Activated T-helper 2 cell treated with anti-CD3 and anti-CD28 coated beads, Interferon-gamma antibody, Interleukin-2, Interleukin-4, amounts not matched to agents 10 μg/mL and 5 μg/mL and 100 μg/mL, durations not matched to agents 14 hours and 24 hours and 36 hours (primary cell): Measurements from ENCODE around the gene ACSL6. TPM values are rescaled to one million over a fixed set of nuclear protein-coding genes. Genes with fewer than 3 reads are reported as not detected.

Experiments
- DNase-seq: peaks from one replicate; pipeline ENCODE4 v3.0.0; 2021; ENCODE audit warnings: low spot score
- H3K27ac Mint-ChIP-seq: one replicate; pipeline ENCODE4 v1.8.0; 2021; ENCODE audit warnings: mixed read lengths
- H3K27me3 Mint-ChIP-seq: one replicate; pipeline ENCODE4 v1.8.0; 2021; ENCODE audit warnings: low read depth, mixed read lengths
- H3K36me3 Mint-ChIP-seq: one replicate; pipeline ENCODE4 v1.8.0; 2021; ENCODE audit warnings: low read depth, mixed read lengths
- H3K4me1 Mint-ChIP-seq: one replicate; pipeline ENCODE4 v1.8.0; 2021; ENCODE audit warnings: low read depth, mixed read lengths
- H3K4me3 Mint-ChIP-seq: one replicate; pipeline ENCODE4 v1.8.0; 2021; ENCODE audit warnings: low read depth, mild to moderate bottlenecking, moderate library complexity, mixed read lengths
- H3K9me3 Mint-ChIP-seq: one replicate; pipeline ENCODE4 v1.8.0; 2021; ENCODE audit warnings: mixed read lengths
- intact Hi-C: fragments of 100-400 bp; cut with micrococcal nuclease; formaldehyde crosslinking; loops from one replicate; pipeline ENCODE4 v1.15.1; 2023
- total RNA-seq: library from RNA; stranded (reverse); gene quantifications from 2 replicates; pipeline ENCODE4 v1.2.3, GENCODE V29; 2022

Gene ACSL6
- total RNA-seq, 1 donor from 2014 or later = 27.7 TPM

DNA sequence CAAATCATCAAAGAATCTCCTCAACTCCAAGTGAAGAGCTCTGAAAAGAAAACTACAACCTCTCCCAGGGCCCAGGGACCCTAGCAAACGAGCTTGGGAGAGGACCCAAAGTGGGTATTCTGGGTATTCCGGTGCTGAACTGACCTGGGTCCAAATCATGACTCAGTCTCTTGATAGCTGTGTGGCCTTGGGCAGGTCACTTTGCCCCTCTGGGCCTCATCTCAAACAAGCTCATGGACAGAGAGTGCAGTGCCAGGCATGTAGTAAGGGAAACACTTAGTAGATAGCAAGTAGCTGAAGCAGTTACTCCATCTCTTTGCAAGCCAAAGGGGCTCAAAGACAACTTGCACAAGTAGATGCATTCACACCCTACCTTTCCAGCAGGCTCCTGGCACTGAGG lies 12.4 kb downstream of the ACSL6 start:
- no peaks in the 10 kb centered on the region for H3K36me3 Mint-ChIP-seq
- no peak overlapping the region for H3K4me3 Mint-ChIP-seq
- H3K9me3 Mint-ChIP-seq = no peaks in the 10 kb centered on the region
- DNase-seq = no peak
- no peak overlapping the region for H3K27ac Mint-ChIP-seq
- intact Hi-C loops = no loop called here
- peaks cover 41% of the 10 kb centered on the region for H3K4me1 Mint-ChIP-seq
- H3K27me3 Mint-ChIP-seq = no peaks in the 10 kb centered on the region

DNA sequence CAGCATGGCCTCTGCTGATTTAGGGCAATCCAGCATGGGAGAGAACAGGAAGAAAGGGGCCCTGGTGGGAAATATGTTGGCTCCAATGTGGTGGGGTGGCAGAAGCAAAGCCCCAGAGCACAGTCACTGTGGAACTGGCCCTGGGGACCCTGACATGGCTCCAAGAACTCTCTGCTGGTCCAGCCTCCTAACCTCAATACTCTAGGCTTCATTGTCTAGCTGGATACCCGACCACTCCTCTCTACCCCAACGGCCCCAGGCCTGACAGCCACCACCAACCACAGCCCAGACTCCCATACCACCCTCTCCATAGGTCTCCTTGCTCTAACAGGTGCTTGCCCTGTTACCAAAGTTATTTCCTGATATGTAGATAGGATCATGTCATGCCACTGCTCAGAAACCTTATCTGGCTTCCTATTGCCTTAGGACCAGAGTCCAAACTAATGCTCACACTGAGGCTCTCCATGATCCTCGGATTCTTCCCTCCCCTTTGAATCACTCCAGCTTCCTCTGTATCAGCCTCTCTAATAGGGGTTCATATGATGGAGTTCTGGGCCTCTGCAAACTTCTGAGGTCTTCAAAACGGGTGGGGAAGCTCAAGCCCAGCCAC lies 12.9 kb downstream of the ACSL6 start:
- no peak overlapping the region for H3K27ac Mint-ChIP-seq
- no peak overlapping the region for H3K4me3 Mint-ChIP-seq
- H3K27me3 Mint-ChIP-seq = no peaks in the 10 kb centered on the region
- intact Hi-C loops = no loop called here
- H3K4me1 Mint-ChIP-seq = peaks cover 41% of the 10 kb centered on the region
- no peak for DNase-seq
- no peaks in the 10 kb centered on the region for H3K36me3 Mint-ChIP-seq
- no peaks in the 10 kb centered on the region for H3K9me3 Mint-ChIP-seq

GRCh38 chr5:131997727-131998117 lies 13.7 kb downstream of the ACSL6 start:
- no peaks in the 10 kb centered on the region for H3K36me3 Mint-ChIP-seq
- no peaks in the 10 kb centered on the region for H3K9me3 Mint-ChIP-seq
- H3K4me3 Mint-ChIP-seq = no peak overlapping the region
- peaks cover 41% of the 10 kb centered on the region for H3K4me1 Mint-ChIP-seq
- H3K27me3 Mint-ChIP-seq = peaks cover 2% of the 10 kb centered on the region
- DNase-seq = no peak
- intact Hi-C loops = no loop called here
- H3K27ac Mint-ChIP-seq = no peak overlapping the region

DNA sequence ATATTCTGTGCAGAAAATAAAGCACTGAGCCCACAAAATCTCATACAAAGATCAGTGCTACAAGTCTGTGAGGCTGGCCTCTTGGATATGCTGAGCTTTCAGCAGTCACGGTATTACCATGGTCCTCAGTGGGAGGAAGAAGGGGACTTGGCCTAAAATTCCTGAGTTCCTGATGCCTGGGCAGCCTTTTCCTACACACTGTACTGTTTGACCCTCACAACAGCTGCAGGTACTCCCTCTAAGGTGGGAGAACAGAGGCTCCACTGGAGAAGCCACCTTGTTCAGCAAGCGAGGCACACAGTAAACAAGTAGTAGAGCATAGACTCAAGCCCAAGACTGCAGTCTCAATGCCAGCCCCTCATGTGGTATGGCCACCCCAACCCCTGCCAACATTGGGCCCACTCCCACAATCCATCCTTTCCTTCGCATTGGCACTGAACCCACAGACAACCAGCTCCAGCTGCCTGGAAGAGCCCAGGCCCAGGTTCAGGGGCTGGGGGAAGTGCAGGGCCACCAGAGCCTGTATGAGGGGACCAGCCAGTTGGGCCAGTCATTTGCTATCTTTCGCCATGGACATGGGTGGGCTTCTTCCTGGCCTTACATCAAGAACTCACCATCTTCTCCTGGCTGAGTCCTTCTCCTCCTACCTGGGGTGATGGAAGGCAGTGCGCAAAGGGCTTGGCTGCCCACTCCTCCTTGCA lies 14.3 kb downstream of the ACSL6 start:
- intact Hi-C loops = no loop called here
- Mint-ChIP-seq H3K27ac (no peak overlapping the region), H3K4me1 (peaks cover 38% of the 10 kb centered on the region), H3K27me3 (peaks cover 2% of the 10 kb centered on the region), H3K9me3 (no peaks in the 10 kb centered on the region), H3K4me3 (no peak overlapping the region), H3K36me3 (no peaks in the 10 kb centered on the region)
- DNase-seq = no peak

GRCh38 chr5:131996210-131997025 lies 15.0 kb downstream of the ACSL6 start:
- peaks cover 2% of the 10 kb centered on the region for H3K27me3 Mint-ChIP-seq
- intact Hi-C loops = no loop called here
- no peak overlapping the region for H3K4me3 Mint-ChIP-seq
- DNase-seq = no peak
- H3K27ac Mint-ChIP-seq = no peak overlapping the region
- no peaks in the 10 kb centered on the region for H3K36me3 Mint-ChIP-seq
- peaks cover 33% of the 10 kb centered on the region for H3K4me1 Mint-ChIP-seq
- no peaks in the 10 kb centered on the region for H3K9me3 Mint-ChIP-seq

GRCh38 chr5:131994533-131995226 lies 16.8 kb downstream of the ACSL6 start:
- intact Hi-C loops = no loop called here
- no peaks in the 10 kb centered on the region for H3K36me3 Mint-ChIP-seq
- no peaks in the 10 kb centered on the region for H3K9me3 Mint-ChIP-seq
- peaks cover 18% of the 10 kb centered on the region for H3K4me1 Mint-ChIP-seq
- no peak overlapping the region for H3K27ac Mint-ChIP-seq
- no peak for DNase-seq
- peaks cover 2% of the 10 kb centered on the region for H3K27me3 Mint-ChIP-seq
- H3K4me3 Mint-ChIP-seq = no peak overlapping the region

DNA sequence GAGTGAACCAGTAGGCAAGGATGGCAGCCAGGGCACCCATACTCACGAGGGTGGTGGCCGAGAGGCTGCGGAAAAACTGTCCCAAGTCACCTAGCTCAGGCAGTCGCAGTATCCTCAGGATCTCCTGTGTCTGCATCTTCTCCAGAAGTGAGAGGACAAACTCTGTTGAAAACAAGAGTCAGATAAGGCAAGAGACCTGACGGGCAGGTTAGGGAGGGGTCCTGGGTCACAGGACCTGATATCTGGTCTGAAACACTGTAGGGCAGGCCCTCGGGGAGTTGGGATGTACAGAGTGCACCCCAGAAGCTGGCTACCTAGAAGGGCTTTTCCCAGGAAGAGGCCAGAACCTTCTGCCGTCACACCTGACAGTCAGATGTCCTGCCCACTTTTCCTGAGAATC lies 17.4 kb downstream of the ACSL6 start:
- peaks cover 2% of the 10 kb centered on the region for H3K27me3 Mint-ChIP-seq
- H3K27ac Mint-ChIP-seq = no peak overlapping the region
- no peaks in the 10 kb centered on the region for H3K36me3 Mint-ChIP-seq
- H3K4me1 Mint-ChIP-seq = peaks cover 17% of the 10 kb centered on the region
- no peaks in the 10 kb centered on the region for H3K9me3 Mint-ChIP-seq
- no peak overlapping the region for H3K4me3 Mint-ChIP-seq
- DNase-seq = no peak
- intact Hi-C loops = no loop called here

GRCh38 chr5:131993676-131994075 lies 17.8 kb downstream of the ACSL6 start:
- intact Hi-C loops = no loop called here
- H3K36me3 Mint-ChIP-seq = no peaks in the 10 kb centered on the region
- H3K4me3 Mint-ChIP-seq = no peak overlapping the region
- H3K27me3 Mint-ChIP-seq = peaks cover 2% of the 10 kb centered on the region
- H3K27ac Mint-ChIP-seq = no peak overlapping the region
- H3K4me1 Mint-ChIP-seq = peaks cover 13% of the 10 kb centered on the region
- no peak for DNase-seq
- no peaks in the 10 kb centered on the region for H3K9me3 Mint-ChIP-seq

DNA sequence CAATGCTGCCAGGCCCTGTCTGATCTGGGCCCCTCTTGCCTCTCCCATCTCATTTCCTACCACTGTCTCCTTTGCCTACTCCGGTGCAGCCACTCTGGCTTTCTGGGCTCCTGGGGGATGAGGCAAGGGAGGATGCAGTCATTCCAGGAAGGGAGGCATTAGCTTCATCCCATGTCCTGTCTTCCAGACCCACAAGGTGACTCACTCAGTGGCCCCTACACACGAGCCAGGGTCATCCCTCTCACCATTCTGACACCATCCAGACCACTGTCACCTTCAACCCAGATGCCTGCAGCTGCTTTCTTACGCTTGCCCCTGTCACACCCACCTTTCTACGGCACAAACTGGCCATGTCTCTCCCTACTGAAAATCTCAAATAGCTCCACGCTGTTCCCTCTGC lies 19.1 kb downstream of the ACSL6 start:
- intact Hi-C loops = no loop called here
- no peaks in the 10 kb centered on the region for H3K9me3 Mint-ChIP-seq
- H3K27me3 Mint-ChIP-seq = peaks cover 2% of the 10 kb centered on the region
- H3K4me3 Mint-ChIP-seq = no peak overlapping the region
- H3K4me1 Mint-ChIP-seq = peaks cover 8% of the 10 kb centered on the region
- H3K27ac Mint-ChIP-seq = no peak overlapping the region
- no peak for DNase-seq
- H3K36me3 Mint-ChIP-seq = no peaks in the 10 kb centered on the region

- Mint-ChIP-seq H3K27me3 (peaks cover 2% of the 10 kb centered on the region), H3K27ac (no peak overlapping the region), H3K4me1 (peaks cover 5% of the 10 kb centered on the region), H3K36me3 (no peaks in the 10 kb centered on the region), H3K9me3 (no peaks in the 10 kb centered on the region), H3K4me3 (no peak overlapping the region)
- intact Hi-C loops = no loop called here
- DNase-seq = no peak
These were observed 19.7 kb downstream of the ACSL6 start for GRCh38 chr5:131991593-131992324.

- H3K4me3 Mint-ChIP-seq = no peak overlapping the region
- H3K4me1 Mint-ChIP-seq = no peaks in the 10 kb centered on the region
- H3K9me3 Mint-ChIP-seq = no peaks in the 10 kb centered on the region
- H3K36me3 Mint-ChIP-seq = peaks cover 4% of the 10 kb centered on the region
- peaks cover 2% of the 10 kb centered on the region for H3K27me3 Mint-ChIP-seq
- no peak overlapping the region for H3K27ac Mint-ChIP-seq
- DNase-seq = no peak
- intact Hi-C loops = no loop called here
These were observed 20.7 kb downstream of the ACSL6 start for GRCh38 chr5:131990716-131991115.

DNA sequence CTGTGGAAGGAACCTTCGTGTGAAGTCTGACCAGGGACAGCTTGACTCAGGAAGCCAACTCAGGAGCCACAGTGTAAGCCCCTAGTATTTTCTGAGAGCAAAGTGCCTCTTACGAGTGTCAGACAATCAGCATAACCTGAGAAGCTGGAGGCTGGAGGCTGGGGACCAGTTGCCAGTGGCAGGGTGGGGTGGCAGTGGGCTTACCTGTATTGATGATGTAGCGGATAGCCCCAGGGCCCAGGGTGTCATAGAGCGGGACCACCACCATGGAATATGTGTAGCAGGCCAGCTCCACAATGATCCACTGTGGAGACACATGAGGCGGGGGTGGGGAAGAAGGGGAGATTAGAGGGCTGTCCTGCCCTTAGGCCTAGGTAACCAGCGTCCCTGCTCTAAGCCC lies 22.9 kb downstream of the ACSL6 start:
- peaks cover 2% of the 10 kb centered on the region for H3K27me3 Mint-ChIP-seq
- intact Hi-C loops = no loop called here
- no peaks in the 10 kb centered on the region for H3K4me1 Mint-ChIP-seq
- DNase-seq = no peak
- H3K36me3 Mint-ChIP-seq = peaks cover 4% of the 10 kb centered on the region
- H3K9me3 Mint-ChIP-seq = no peaks in the 10 kb centered on the region
- H3K27ac Mint-ChIP-seq = no peak overlapping the region
- no peak overlapping the region for H3K4me3 Mint-ChIP-seq
